GM12878 (cell line): ENCODE data around the gene NEB. TPM values are rescaled to one million over a fixed set of nuclear protein-coding genes. Genes with fewer than 3 reads are reported as not detected.
A peak's percentile ranks its signal among the peaks of the same experiment; 100 is the strongest.

Source experiments
- ATAC-seq: fragments of 200-7000 bp; cut with Tn5 transposase; 3 replicates; pipeline ENCODE4 v1.9.1; 2020; ENCODE audit warnings: mild to moderate bottlenecking, moderate library complexity
- BruUV-seq: library from RNA; stranded (reverse); fragments of 400-500 nt; replicated peaks from 2 replicates; lab custom pipeline; 2021; lab: Mats Ljungman, UMichigan
- CTCF ChIA-PET: fragments of 300-600 bp; sonication (Branson Sonifier 250); formaldehyde crosslinking; extraction: SDS; loops from one replicate; lab custom pipeline; 2021; ENCODE audit warnings: inconsistent platforms; lab: Yijun Ruan, JAX
- POLR2A ChIA-PET: fragments of 350-600 bp; formaldehyde crosslinking; extraction: SDS; loops from one replicate; lab custom pipeline; 2021; ENCODE audit warnings: inconsistent platforms; lab: Charles Lee
- RAD21 ChIA-PET: fragments of 300-600 bp; sonication (Branson Sonifier 250); formaldehyde crosslinking; loops from one replicate; lab custom pipeline; 2023; ENCODE audit warnings: antibody characterized with exemption; ENCODE audit not compliant: unreplicated experiment; lab: Charles Lee
- SMC1A ChIA-PET: fragments of 300-600 bp; sonication (Branson Sonifier 250); formaldehyde crosslinking; loops from one replicate; lab custom pipeline; 2023; ENCODE audit not compliant: unreplicated experiment, uncharacterized antibody; lab: Charles Lee
- DNase-seq: peaks from one replicate; pipeline ENCODE4 v3.0.0-alpha.2; 2011; ENCODE audit warnings: low read depth, low spot score
- FAIRE-seq: peaks from 3 replicates; lab custom pipeline; 2011; peaks lifted over from hg19 to GRCh38; lab: Jason Lieb, UNC
- H2AFZ ChIP-seq: 2 replicates; pipeline ENCODE4 v1.6.0; 2011; ENCODE audit warnings: low read depth, low read length, control low read depth; ENCODE audit not compliant: control insufficient read depth
- H3K27ac ChIP-seq: 2 replicates; pipeline ENCODE4 v1.5.1; 2011; ENCODE audit warnings: control low read depth; ENCODE audit not compliant: control insufficient read depth, insufficient read depth
- H3K27me3 ChIP-seq, 2 experiments: replicated peaks in 1 of 2; 2 replicates each; pipeline versions ENCODE4 v1.6.0 to v1.6.1; 2011; ENCODE audit warnings: low read length in 1 of 2; ENCODE audit not compliant: control insufficient read depth in 2 of 2, insufficient read depth in 2 of 2
- H3K36me3 ChIP-seq, 2 experiments: 2 replicates each; pipeline ENCODE4 v1.5.1; 2011; ENCODE audit warnings: low read length in 1 of 2; ENCODE audit not compliant: control insufficient read depth in 2 of 2, insufficient read depth in 2 of 2
- H3K4me1 ChIP-seq: 2 replicates; pipeline ENCODE4 v1.6.1; 2011; ENCODE audit warnings: mild to moderate bottlenecking, low read length, moderate library complexity, mixed read lengths; ENCODE audit not compliant: control insufficient read depth, insufficient read depth
- H3K4me2 ChIP-seq: 2 replicates; pipeline ENCODE4 v1.6.0; 2011; ENCODE audit warnings: control low read depth; ENCODE audit not compliant: control insufficient read depth, insufficient read depth
- H3K4me3 ChIP-seq: fragments of 200-600 bp; sonication (generic); 2 replicates; pipeline ENCODE4 v1.5.1; 2016
- H3K79me2 ChIP-seq: 2 replicates; pipeline ENCODE4 v1.6.0; 2011; ENCODE audit warnings: low read length; ENCODE audit not compliant: control insufficient read depth, insufficient read depth
- H3K9ac ChIP-seq: 2 replicates; pipeline ENCODE4 v1.8.0; 2011; ENCODE audit warnings: low read length, control low read depth, mixed read lengths; ENCODE audit not compliant: control insufficient read depth, insufficient read depth
- H3K9me3 ChIP-seq: replicated peaks from 3 replicates; pipeline ENCODE4 v1.5.1; 2011; ENCODE audit warnings: mild to moderate bottlenecking, low read length; ENCODE audit not compliant: control insufficient read depth, insufficient read depth
- H4K20me1 ChIP-seq: 2 replicates; pipeline ENCODE4 v1.6.0; 2011; ENCODE audit not compliant: control insufficient read depth, insufficient read depth
- BHLHE40 ChIP-seq, 2 experiments: fragments of 450-650 bp in 1 of 2; IDR thresholded peaks; 2 replicates each; pipeline ENCODE4 v1.6.1; 2011 to 2017; ENCODE audit warnings: low read depth in 2 of 2, borderline replicate concordance in 1 of 2, improper control_type of control experiment in 1 of 2, low read length in 1 of 2, mild to moderate bottlenecking in 1 of 2
- CTCF ChIP-seq, 3 experiments: IDR thresholded peaks in 2 of 3; conservative IDR thresholded peaks in 1 of 3; 2 replicates each; pipeline ENCODE4 v1.5.1; 2011; ENCODE audit warnings: low read depth in 3 of 3, low read length in 3 of 3, mild to moderate bottlenecking in 3 of 3, control low read depth in 2 of 3, moderate library complexity in 2 of 3, inconsistent platforms in 1 of 3, mixed read lengths in 1 of 3; ENCODE audit not compliant: control insufficient read depth in 2 of 3, insufficient read depth in 1 of 3; ENCODE audit errors: extremely low read depth in 1 of 3
- ELK1 ChIP-seq: IDR thresholded peaks from 2 replicates; pipeline ENCODE4 v1.6.1; 2012; ENCODE audit warnings: low read depth, low read length, improper control_type of control experiment
- RELA ChIP-seq: fragments of 450-650 bp; IDR thresholded peaks from 2 replicates; pipeline ENCODE4 v1.8.0; 2014; ENCODE audit warnings: borderline replicate concordance; ENCODE audit not compliant: partially characterized antibody
- SREBF1 ChIP-seq: IDR thresholded peaks from 2 replicates; pipeline ENCODE4 v1.6.1; 2012; ENCODE audit warnings: mild to moderate bottlenecking, low read length
- USF2 ChIP-seq: IDR thresholded peaks from 2 replicates; pipeline ENCODE4 v1.6.1; 2011; ENCODE audit warnings: low read depth, low read length, improper control_type of control experiment, borderline replicate concordance
- WGBS: methylation state at CpG from one replicate; pipeline ENCODE4 v1.1.6; 2016; ENCODE audit warnings: low lambda C conversion rate; ENCODE audit not compliant: insufficient replicate concordance, insufficient coverage; ENCODE audit errors: missing lambda C conversion rate; 5-methylcytosine and 5-hydroxymethylcytosine counted together
- in situ Hi-C: fragments of 300-500 bp; cut with MboI; formaldehyde crosslinking; loops from 9 replicates; pipeline ENCODE4 v1.14.3; 2018; ENCODE audit warnings: mixed read lengths
- intact Hi-C: fragments of 100-400 bp; cut with micrococcal nuclease; formaldehyde crosslinking; loops from one replicate; pipeline ENCODE4 v1.14.2; 2022; ENCODE audit not compliant: unreplicated experiment
- polyA plus RNA-seq, 11 experiments: library from polyadenylated mRNA; depleted of rRNA in 4 of 11; unstranded in 6 of 11; stranded (reverse) in 5 of 11; fragments of >200 nt; fragmentation: Nextera tagmentation in 4 of 11; fragmentation: Illumina TruSeq in 1 of 11; extraction: Ambion mirVana in 4 of 11; extraction: Trizol in 1 of 11; gene quantifications; 1 replicate in 1 of 11; 2 replicates in 10 of 11; pipeline versions ENCODE4 v1.2.1 to v1.2.3, GENCODE V29; 2011 to 2016; ENCODE audit warnings: inconsistent platforms in 2 of 11, missing spikeins in 2 of 11, low read depth in 1 of 11
- total RNA-seq, 4 experiments: library from RNA; depleted of rRNA in 3 of 4; stranded (reverse); fragments of >200 nt in 3 of 4; fragmentation: Illumina TruSeq in 1 of 4; extraction: Trizol in 1 of 4; gene quantifications; 2 replicates each; pipeline versions ENCODE4 v1.2.1 to v1.2.3, GENCODE V29; 2013 to 2021
- TF ChIP-seq, protein P1 (sequence below): IDR thresholded peaks from 2 replicates; pipeline ENCODE4 v1.6.1; 2012; ENCODE audit warnings: improper control_type of control experiment, low read depth, low read length; ENCODE audit not compliant: insufficient replicate concordance
- TF ChIP-seq, protein P2 (sequence below): IDR thresholded peaks from 2 replicates; pipeline ENCODE4 v1.6.1; 2011; ENCODE audit warnings: mild to moderate bottlenecking, low read depth, low read length, moderate library complexity; ENCODE audit not compliant: insufficient replicate concordance

Gene NEB
- total and polyA plus RNA-seq, 10 of the 15 experiments (the other 5 are each of a cell fraction or from before 2014, with no cell fraction given), result 0.04 to 0.77 (median 0.12) TPM

GRCh38 chr2:151777487-151777886, 43.2 kb upstream of the NEB start (continued):
- no peak for TF ChIP-seq ELK1
- TF ChIP-seq CTCF (IDR thresholded peaks at IDR 0.05 in 2 of 3, conservative IDR thresholded peaks at IDR 0.05 in 1 of 3; ENCODE audit: control insufficient read depth in 2 of 3, extremely low read depth in 1 of 3, insufficient read depth in 1 of 3, low read depth in 3 of 3, low read length in 3 of 3), result peak; percentile 8 to 23 (median 16); a peak in 2 of 6 replicates
- no peak for TF ChIP-seq SREBF1

DNA sequence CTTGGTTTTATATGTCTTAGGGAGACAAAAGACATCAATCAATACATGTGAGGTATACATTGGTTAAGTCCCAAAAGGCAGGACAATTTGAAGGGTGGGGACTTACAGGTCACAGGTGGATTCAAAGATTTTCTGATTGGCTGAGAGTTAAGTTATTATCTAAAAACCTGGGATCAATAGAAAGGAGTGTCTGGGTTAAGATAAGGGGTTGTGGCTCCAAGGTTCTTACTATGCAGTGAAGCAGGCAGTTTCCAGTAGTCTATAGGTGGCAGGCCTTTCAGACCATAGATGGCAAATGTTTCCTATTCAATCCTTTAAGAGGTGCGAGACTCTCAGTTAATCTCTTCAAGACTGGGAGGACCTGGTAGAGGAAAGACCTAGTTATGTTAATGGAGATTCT, 42.1 kb upstream of the NEB start:
- no peak for DNase-seq
- Histone ChIP-seq H3K9ac (no peak overlapping the region), H3K9me3 (no peaks in the 10 kb centered on the region), H2AFZ (no peak overlapping the region), H3K4me2 (no peak overlapping the region), H3K79me2 (no peaks in the 10 kb centered on the region), H3K27ac (no peak overlapping the region), H3K36me3 (0 out of 4 replicates have a peak, but pooled peaks cover 0 to 2% of the 10 kb centered on the region in 2 experiments), H3K4me3 (no peak overlapping the region), H4K20me1 (no peaks in the 10 kb centered on the region), H3K27me3 (no peaks in the 10 kb centered on the region), H3K4me1 (peaks cover 9% of the 10 kb centered on the region)
- no TSS peak for BruUV-seq
- FAIRE-seq, result no peak
- RAD21 ChIA-PET, result no interaction called here
- CTCF ChIA-PET, result no interaction called here
- 89% methylated on average over 1 of the region's 1 CpG for WGBS
- intact Hi-C loops, result no loop called here
- in situ Hi-C loops, result no loop called here
- ATAC-seq, result no peak
- SMC1A ChIA-PET, result no interaction called here
- POLR2A ChIA-PET, result no interaction called here
- TF ChIP-seq, protein P1, sequence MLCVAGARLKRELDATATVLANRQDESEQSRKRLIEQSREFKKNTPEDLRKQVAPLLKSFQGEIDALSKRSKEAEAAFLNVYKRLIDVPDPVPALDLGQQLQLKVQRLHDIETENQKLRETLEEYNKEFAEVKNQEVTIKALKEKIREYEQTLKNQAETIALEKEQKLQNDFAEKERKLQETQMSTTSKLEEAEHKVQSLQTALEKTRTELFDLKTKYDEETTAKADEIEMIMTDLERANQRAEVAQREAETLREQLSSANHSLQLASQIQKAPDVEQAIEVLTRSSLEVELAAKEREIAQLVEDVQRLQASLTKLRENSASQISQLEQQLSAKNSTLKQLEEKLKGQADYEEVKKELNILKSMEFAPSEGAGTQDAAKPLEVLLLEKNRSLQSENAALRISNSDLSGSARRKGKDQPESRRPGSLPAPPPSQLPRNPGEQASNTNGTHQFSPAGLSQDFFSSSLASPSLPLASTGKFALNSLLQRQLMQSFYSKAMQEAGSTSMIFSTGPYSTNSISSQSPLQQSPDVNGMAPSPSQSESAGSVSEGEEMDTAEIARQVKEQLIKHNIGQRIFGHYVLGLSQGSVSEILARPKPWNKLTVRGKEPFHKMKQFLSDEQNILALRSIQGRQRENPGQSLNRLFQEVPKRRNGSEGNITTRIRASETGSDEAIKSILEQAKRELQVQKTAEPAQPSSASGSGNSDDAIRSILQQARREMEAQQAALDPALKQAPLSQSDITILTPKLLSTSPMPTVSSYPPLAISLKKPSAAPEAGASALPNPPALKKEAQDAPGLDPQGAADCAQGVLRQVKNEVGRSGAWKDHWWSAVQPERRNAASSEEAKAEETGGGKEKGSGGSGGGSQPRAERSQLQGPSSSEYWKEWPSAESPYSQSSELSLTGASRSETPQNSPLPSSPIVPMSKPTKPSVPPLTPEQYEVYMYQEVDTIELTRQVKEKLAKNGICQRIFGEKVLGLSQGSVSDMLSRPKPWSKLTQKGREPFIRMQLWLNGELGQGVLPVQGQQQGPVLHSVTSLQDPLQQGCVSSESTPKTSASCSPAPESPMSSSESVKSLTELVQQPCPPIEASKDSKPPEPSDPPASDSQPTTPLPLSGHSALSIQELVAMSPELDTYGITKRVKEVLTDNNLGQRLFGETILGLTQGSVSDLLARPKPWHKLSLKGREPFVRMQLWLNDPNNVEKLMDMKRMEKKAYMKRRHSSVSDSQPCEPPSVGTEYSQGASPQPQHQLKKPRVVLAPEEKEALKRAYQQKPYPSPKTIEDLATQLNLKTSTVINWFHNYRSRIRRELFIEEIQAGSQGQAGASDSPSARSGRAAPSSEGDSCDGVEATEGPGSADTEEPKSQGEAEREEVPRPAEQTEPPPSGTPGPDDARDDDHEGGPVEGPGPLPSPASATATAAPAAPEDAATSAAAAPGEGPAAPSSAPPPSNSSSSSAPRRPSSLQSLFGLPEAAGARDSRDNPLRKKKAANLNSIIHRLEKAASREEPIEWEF, result no peak
- TF ChIP-seq BHLHE40 (IDR thresholded peaks at IDR 0.05; ENCODE audit: borderline replicate concordance in 1 of 2, low read depth in 2 of 2, low read length in 1 of 2) (no peak), USF2 (no peak), RELA (no peak)
- TF ChIP-seq, protein P2, sequence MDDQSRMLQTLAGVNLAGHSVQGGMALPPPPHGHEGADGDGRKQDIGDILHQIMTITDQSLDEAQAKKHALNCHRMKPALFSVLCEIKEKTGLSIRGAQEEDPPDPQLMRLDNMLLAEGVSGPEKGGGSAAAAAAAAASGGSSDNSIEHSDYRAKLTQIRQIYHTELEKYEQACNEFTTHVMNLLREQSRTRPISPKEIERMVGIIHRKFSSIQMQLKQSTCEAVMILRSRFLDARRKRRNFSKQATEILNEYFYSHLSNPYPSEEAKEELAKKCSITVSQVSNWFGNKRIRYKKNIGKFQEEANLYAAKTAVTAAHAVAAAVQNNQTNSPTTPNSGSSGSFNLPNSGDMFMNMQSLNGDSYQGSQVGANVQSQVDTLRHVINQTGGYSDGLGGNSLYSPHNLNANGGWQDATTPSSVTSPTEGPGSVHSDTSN, result no peak
